GM19035 (cell line): ENCODE data around the gene SLCO3A1.

Source experiments
- ATAC-seq: cut with Tn5 transposase; IDR thresholded peaks from one replicate; pipeline ENCODE4 v1.9.1; 2021; ENCODE audit not compliant: unreplicated experiment

The SLCO3A1 gene

GRCh38 chr15:92153620-92154019 lies 300.1 kb downstream of the SLCO3A1 start:
- no peak for ATAC-seq

- no peak for ATAC-seq
Measured at GRCh38 chr15:92155934-92156333, 302.4 kb downstream of the SLCO3A1 start.

DNA sequence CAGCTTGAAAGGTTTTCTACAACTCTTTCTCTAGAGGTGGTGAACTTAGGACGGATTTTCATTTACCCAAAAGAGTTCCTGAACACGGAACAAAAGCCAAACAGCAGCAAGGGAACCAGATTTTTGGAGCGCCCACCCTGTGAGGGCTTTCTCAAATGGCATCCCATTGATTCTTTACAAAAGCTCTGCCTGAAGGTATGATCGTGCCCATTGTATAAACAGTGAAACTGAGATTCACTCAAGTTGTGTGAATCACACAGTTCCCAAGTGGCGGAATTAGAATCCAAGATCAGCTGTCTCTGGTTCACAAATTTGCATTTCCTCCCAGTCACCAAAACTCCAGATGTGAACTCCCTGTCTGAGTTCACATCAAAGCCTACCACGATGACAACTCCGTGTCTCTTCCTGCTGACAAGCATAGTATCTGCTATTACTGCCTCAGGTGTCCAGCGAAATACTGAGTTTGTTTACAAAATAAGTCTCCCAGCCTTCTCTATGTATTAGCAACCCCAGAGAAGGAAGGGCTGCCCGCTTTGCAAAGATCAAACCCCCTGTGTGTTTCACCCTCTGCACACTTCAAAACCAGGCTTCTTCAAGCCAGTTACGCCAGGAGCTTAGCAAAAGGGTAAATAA lies 304.3 kb downstream of the SLCO3A1 start:
- no peak for ATAC-seq

DNA sequence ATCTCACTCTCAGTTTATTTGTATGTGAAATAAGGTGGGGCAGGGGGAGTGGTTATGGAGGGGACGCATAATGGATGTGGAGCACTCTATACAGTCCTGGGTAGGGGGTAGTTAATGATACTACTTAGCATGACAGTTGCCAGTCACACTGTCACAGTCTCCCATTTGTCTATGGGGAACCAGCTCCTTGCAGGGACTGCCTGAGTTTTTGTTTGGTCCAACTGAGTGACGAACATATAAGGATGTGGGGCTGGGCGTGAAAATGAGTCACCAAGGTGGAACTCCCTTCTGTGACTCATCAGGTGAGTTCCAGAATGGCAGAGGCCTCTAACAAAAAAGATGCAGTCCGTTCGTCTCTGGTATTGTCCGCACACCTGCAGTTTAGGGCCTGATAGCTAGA lies 304.9 kb downstream of the SLCO3A1 start:
- no peak for ATAC-seq

DNA sequence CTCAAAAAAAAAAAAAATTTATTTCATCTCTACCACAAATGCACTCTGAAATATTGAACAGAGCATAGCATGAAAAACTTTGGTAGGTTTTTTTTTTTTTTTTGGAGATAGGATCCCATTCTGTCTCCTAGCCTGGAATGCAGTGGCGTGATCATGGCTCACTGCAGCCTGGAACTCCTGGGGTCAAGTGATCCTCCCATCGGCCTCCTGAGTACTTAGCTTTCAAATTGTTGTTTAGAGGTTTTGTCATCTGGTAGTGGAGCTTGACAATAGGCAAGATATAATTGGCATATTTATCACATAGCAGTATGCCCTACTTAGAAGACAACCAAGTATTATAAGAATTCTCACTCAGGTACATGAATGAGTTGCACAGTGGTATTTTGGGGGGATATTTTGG lies 306.0 kb downstream of the SLCO3A1 start:
- no peak for ATAC-seq

DNA sequence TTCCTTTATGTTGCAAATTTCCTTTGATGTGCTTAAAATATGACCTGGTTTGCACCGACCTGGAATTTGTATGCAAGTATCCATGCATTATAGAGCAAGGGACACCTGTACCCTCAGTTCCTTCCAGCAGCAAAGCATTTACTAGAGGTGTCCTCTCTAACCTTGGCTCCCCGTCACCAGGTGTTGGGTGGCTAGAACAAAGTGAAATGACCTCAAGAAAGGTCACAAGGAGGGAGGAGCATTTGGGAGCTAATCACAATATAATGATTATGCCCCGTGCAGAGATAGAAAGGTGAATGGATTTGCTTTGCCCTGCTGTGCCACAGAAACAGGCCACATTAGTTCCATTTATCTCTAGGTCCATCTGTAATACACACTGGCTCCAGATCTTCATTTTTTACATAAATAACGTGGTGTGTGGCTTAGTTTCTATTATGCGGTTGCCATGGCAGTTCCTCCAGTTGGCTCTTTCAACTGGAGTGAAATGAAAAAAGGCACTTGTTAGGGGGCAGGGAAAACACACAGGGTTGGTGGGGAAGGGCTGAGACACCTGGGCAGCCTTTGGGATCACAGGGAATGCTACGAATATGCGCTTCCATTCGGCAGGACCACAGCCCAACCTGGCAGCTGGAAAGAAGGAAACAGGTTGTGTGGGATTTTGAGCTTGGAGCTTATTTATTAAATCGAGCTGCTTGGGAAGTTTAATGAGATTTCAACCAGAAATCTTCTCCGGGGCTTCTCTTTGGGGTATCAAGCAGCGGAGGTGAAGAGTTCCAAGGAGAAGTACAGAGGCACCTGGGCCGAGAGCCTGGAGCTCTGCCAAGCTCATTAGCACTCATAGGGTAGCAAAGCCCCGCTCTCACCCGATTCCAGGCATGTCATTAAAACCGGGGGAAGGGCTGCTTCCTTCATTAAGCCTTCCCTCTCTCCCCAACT lies 306.7 kb downstream of the SLCO3A1 start:
- ATAC-seq, result no peak

- ATAC-seq, result peak; percentile 94
Measured at GRCh38 chr15:92161039-92161670, 307.6 kb downstream of the SLCO3A1 start.

- ATAC-seq, result no peak
Measured at GRCh38 chr15:92162657-92163056, 309.1 kb downstream of the SLCO3A1 start.

DNA sequence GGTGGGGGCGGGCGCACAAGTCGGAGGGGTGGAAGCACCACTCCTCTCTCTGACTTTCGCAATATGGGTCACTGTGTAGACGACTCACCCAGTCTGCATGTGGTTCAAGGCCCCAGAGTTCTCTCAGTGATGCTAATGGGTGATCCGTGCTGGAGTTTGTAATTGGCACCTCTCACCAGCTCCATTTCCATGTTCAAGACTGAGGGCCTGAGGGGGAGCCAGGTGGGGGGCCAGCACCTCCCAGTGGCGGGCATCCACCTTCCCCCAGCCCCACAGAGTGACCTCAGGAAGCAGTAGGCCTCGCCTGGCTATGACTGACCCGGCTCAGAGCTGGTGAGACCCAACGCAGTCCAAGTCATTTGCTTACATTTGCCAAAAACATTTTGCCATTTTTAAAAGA lies 310.1 kb downstream of the SLCO3A1 start:
- no peak for ATAC-seq

- ATAC-seq, result no peak
Measured at GRCh38 chr15:92164327-92165000, 311.0 kb downstream of the SLCO3A1 start.

GRCh38 chr15:92165001-92165346 lies 311.5 kb downstream of the SLCO3A1 start:
- ATAC-seq, result no peak

- ATAC-seq, result no peak
Measured at GRCh38 chr15:92166029-92166428, 312.5 kb downstream of the SLCO3A1 start.

DNA sequence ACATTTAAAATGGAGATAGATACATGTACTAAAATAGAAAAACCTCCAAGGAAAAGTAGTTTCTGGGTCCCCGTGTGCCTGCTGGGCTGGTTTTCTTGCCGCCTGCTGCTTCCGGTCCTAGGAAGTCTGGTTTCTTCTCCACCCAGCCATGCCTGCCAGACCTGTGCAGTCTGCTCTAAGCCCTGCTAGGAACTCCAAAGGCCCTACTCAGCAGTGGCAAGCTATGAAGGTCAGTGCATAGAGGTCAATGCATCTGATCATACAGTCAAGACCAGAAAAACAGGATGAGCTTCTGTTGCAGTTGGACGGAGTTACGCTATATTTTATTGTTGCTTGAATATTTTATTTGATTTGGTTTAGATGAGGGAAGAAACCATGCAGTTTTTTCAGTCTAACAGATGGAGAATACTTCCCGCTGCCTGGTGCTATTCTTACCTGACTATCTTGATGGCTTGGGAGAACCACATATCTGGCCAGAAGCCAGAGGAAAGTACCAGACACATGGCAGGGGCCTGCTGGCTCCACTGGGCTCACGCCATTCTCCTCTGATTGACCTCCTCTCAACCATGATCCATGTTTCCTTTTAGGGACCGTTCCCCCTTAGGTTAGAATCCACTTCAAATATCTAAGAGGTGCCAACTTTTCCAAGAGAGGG lies 313.4 kb downstream of the SLCO3A1 start:
- ATAC-seq, result no peak

- ATAC-seq, result no peak
Measured at GRCh38 chr15:92167451-92167850, 313.9 kb downstream of the SLCO3A1 start.

GRCh38 chr15:92168066-92168683 lies 314.7 kb downstream of the SLCO3A1 start:
- no peak for ATAC-seq

- no peak for ATAC-seq
Measured at GRCh38 chr15:92170897-92171296, 317.4 kb downstream of the SLCO3A1 start.

DNA sequence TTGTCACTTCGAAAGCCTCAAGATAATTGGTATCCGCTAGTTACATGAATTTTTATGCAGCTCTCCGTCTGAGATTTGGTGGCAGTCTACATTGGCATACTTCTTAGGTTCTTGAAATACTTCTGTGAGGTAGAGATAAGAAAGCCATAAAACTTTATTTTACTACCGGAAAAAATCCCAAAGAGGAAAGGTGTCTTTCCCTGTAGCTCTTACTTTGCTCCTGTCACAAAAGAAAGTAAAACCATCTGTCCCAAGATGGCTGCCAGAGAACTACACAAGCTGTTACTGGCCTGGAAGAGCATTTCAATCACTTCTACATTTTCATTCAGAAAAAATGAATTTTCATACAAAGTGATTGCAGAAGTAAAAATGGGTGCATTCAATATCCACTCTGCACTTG lies 325.4 kb downstream of the SLCO3A1 start:
- ATAC-seq, result no peak

DNA sequence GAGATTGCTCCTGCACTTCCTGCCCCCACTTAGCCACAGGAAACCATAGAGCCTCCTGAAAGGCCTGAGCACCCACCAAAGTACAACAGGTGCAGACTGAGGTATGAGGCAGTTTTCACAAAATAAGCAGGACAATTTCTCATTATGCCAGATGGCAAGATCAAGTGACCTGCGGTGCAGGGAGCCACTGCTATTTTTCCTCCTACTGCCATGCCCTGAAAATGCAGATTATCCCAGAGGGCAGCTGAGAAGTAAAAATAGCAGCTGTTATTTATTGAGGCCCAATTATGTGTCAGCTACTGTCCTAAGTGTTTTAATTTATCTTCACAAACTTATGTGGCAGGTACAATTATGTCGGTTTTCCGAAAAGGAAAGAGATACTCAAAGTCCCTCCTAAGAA lies 330.6 kb downstream of the SLCO3A1 start:
- no peak for ATAC-seq

DNA sequence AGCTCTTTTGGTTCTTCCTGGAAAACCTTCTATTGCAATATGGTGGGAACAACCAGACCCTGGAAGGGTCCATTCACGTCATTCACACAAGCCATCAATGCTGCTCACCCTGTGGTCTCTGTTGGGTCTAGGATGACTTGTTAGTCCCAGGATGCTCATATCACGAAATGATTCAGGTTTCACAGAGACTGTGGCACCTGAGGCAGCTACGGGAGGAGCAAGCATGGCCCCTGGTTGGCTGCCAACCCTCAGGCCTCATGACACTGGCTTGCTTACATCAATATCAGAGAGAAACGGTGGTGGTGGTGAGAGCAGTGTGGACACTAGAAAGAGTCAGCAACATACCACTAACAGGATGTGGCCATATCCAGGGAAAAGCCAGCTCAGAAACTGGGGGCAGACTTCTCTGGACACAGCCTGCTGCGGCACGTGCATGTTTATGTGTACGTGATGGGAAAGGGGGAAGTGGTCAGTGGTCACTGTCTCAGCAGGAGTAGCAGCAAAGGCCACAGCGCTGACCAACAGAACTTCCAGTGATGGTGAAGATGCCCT lies 331.2 kb downstream of the SLCO3A1 start:
- ATAC-seq, result no peak

DNA sequence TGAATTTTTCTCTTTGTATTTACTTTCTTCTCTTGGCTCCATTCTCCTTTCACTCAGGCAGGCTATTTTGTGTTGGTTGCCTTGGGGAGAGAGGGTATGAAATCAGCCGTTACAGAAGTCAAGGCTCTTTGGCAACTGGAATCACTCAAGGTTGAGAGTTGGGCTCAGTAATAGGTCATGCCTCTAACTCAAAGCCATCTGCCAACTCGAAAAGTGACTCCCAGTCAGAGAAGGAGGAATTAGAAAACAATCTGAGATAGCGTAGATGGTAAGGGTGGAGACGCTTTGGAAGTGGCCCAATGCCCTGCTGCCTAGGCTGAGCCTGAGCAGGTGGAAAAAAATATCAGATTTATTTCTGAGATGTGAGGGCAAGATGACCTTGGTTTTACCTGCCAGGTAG lies 334.5 kb downstream of the SLCO3A1 start:
- ATAC-seq, result no peak
